ENCODE data around the gene RFTN1. TPM values are rescaled to one million over a fixed set of nuclear protein-coding genes. Genes with fewer than 3 reads are reported as not detected.

The RFTN1 gene
- total RNA-seq, 2 experiments from 2014 or later, result 81.8 to 152 TPM

DNA sequence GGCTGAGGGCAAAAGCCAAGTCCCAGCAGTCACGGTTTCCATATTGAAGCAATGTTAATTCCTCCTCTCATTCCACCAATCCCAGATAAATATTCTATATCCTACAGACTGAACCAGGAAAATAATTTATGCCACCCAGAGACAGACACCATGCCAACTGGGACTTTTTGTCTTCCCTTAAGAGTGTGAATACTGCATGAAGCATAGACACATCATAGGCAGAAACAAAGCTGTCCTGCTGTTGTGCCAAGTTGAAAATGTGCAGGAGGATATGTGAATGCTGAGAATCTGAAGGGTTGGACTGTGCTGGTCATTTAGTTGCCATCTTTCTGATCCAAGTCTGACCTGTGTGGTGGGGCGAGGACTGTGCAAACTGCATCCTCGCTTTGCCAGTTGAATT, 37.7 kb downstream of the RFTN1 start:
- Histone ChIP-seq H3K36me3 (ENCODE audit: insufficient read depth, low read length) (peaks cover 100% of the 10 kb centered on the region), H3K4me1 (ENCODE audit: insufficient read depth, low read length, poor library complexity, severe bottlenecking) (peaks cover 5% of the 10 kb centered on the region), H3K27ac (ENCODE audit: low read depth, low read length, poor library complexity, severe bottlenecking) (no peak overlapping the region), H3K79me2 (ENCODE audit: insufficient read depth, low read depth, low read length) (peaks cover 99% of the 10 kb centered on the region), H3K4me2 (ENCODE audit: low read length) (no peak overlapping the region), H3K9me3 (ENCODE audit: low read length) (peaks cover 20% of the 10 kb centered on the region), H3K9me2 (ENCODE audit: insufficient read depth, low read length) (no peaks in the 10 kb centered on the region), H3K4me3 (ENCODE audit: low read depth, low read length, poor library complexity, severe bottlenecking) (no peak overlapping the region), H4K20me1 (ENCODE audit: insufficient read depth, low read length) (no peaks in the 10 kb centered on the region), H2AFZ (ENCODE audit: low read length) (no peak overlapping the region)
- no peak for DNase-seq (ENCODE audit: low spot score)
- ChIA-PET CTCF (ENCODE audit: unreplicated experiment) (no interaction called here), POLR2A (interaction anchor here (0.6 to 1.9 kb wide), 5 partner anchors 13 to 366 kb away, joined by 3 to 6 read pairs (median 4); no protein-coding TSS in a partner anchor)
- TF ChIP-seq, protein P1, sequence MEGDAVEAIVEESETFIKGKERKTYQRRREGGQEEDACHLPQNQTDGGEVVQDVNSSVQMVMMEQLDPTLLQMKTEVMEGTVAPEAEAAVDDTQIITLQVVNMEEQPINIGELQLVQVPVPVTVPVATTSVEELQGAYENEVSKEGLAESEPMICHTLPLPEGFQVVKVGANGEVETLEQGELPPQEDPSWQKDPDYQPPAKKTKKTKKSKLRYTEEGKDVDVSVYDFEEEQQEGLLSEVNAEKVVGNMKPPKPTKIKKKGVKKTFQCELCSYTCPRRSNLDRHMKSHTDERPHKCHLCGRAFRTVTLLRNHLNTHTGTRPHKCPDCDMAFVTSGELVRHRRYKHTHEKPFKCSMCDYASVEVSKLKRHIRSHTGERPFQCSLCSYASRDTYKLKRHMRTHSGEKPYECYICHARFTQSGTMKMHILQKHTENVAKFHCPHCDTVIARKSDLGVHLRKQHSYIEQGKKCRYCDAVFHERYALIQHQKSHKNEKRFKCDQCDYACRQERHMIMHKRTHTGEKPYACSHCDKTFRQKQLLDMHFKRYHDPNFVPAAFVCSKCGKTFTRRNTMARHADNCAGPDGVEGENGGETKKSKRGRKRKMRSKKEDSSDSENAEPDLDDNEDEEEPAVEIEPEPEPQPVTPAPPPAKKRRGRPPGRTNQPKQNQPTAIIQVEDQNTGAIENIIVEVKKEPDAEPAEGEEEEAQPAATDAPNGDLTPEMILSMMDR (conservative IDR thresholded peaks at IDR 0.05; ENCODE audit: low read length), result no peak
- TF ChIP-seq EZH2phosphoT487 (IDR thresholded peaks at IDR 0.05; ENCODE audit: borderline replicate concordance, low read depth, low read length), result no peak
- intact Hi-C loops (cut with micrococcal nuclease; ENCODE audit: unreplicated experiment), result no loop called here
- BruUV-seq (replicated peaks), result no TSS peak

DNA sequence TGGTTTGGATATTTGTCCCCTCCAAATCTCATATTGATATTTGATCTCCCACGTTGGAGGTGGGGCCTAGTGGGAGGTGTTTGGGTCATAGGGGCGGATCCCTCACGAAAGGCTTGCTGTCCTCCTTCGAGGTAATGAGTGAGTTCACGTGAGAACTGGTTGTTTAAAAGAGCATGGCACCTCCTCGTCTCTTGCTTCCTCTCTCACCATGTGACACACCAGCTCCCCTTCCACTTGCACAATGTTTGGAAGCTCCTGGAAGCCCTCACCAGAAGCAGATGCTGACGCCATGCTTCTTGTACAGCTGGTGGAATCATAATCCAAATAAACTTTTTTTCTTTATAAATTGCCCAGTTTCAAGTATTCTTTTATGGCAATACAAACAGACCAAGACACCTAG, 38.6 kb downstream of the RFTN1 start:
- CTCF ChIA-PET (ENCODE audit: unreplicated experiment), result no interaction called here
- POLR2A ChIA-PET, result interaction anchor here (0.7 to 1.3 kb wide), 4 partner anchors 9 to 44 kb away, joined by 3 to 5 read pairs (median 4); no protein-coding TSS in a partner anchor
- no peaks in the 10 kb centered on the region for H3K9me2 ChIP-seq (ENCODE audit: insufficient read depth, low read length)
- DNase-seq (ENCODE audit: low spot score), result no peak
- peaks cover 99% of the 10 kb centered on the region for H3K79me2 ChIP-seq (ENCODE audit: insufficient read depth, low read depth, low read length)
- peaks cover 100% of the 10 kb centered on the region for H3K36me3 ChIP-seq (ENCODE audit: insufficient read depth, low read length)
- intact Hi-C loops (cut with micrococcal nuclease; ENCODE audit: unreplicated experiment), result no loop called here
- H2AFZ ChIP-seq (ENCODE audit: low read length), result no peak overlapping the region
- H3K27ac ChIP-seq (ENCODE audit: low read depth, low read length, poor library complexity, severe bottlenecking), result no peak overlapping the region
- BruUV-seq (replicated peaks), result no TSS peak
- no peak overlapping the region for H3K4me2 ChIP-seq (ENCODE audit: low read length)
- H4K20me1 ChIP-seq (ENCODE audit: insufficient read depth, low read length), result no peaks in the 10 kb centered on the region
- H3K4me3 ChIP-seq (ENCODE audit: low read depth, low read length, poor library complexity, severe bottlenecking), result no peak overlapping the region
- peaks cover 7% of the 10 kb centered on the region for H3K4me1 ChIP-seq (ENCODE audit: insufficient read depth, low read length, poor library complexity, severe bottlenecking)
- TF ChIP-seq, protein P1 (conservative IDR thresholded peaks at IDR 0.05; ENCODE audit: low read length), result no peak
- TF ChIP-seq EZH2phosphoT487 (IDR thresholded peaks at IDR 0.05; ENCODE audit: borderline replicate concordance, low read depth, low read length), result no peak
- peaks cover 22% of the 10 kb centered on the region for H3K9me3 ChIP-seq (ENCODE audit: low read length)

DNA sequence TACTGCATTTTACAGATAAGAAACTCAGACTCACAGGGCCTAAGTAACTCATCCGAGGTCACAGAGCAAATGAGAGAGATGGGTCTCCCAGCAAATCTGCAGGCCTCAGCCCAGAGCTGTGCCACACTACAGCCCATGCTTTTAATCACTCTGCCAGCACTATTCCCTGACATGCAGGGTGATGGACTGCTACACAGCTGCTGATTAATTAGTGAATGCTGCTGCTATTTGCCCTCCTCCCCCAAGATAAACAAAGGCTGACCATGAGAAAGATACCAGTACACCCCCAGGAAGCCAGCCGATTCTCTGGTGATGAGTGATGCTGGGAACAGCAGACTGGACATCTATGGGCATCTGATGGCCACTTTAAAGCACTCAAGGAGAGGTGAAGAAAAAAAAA, 39.3 kb downstream of the RFTN1 start:
- Histone ChIP-seq H3K79me2 (ENCODE audit: insufficient read depth, low read depth, low read length) (peaks cover 99% of the 10 kb centered on the region), H3K9me3 (ENCODE audit: low read length) (peaks cover 22% of the 10 kb centered on the region), H2AFZ (ENCODE audit: low read length) (no peak overlapping the region), H3K4me1 (ENCODE audit: insufficient read depth, low read length, poor library complexity, severe bottlenecking) (peaks cover 14% of the 10 kb centered on the region), H3K4me2 (ENCODE audit: low read length) (no peak overlapping the region), H3K27ac (ENCODE audit: low read depth, low read length, poor library complexity, severe bottlenecking) (no peak overlapping the region), H4K20me1 (ENCODE audit: insufficient read depth, low read length) (no peaks in the 10 kb centered on the region), H3K36me3 (ENCODE audit: insufficient read depth, low read length) (peaks cover 100% of the 10 kb centered on the region), H3K4me3 (ENCODE audit: low read depth, low read length, poor library complexity, severe bottlenecking) (no peak overlapping the region), H3K9me2 (ENCODE audit: insufficient read depth, low read length) (no peaks in the 10 kb centered on the region)
- TF ChIP-seq, protein P1 (conservative IDR thresholded peaks at IDR 0.05; ENCODE audit: low read length), result no peak
- no peak for TF ChIP-seq EZH2phosphoT487 (IDR thresholded peaks at IDR 0.05; ENCODE audit: borderline replicate concordance, low read depth, low read length)
- intact Hi-C loops (cut with micrococcal nuclease; ENCODE audit: unreplicated experiment), result no loop called here
- no peak for DNase-seq (ENCODE audit: low spot score)
- ChIA-PET CTCF (ENCODE audit: unreplicated experiment) (no interaction called here), POLR2A (interaction anchor here (0.5 to 1.3 kb wide), 2 partner anchors 40 to 1808 kb away, joined by 3 read pairs; no protein-coding TSS in a partner anchor)
- BruUV-seq (replicated peaks), result no TSS peak

Measured in OCI-LY7 (cell line).